Panc1 (cell line): ENCODE results near the gene ZNF512. TPM values are rescaled to one million over a fixed set of nuclear protein-coding genes. Genes with fewer than 3 reads are reported as not detected.

ENCODE experiments used
- ATAC-seq: fragments of 200-7000 bp; cut with Tn5 transposase; 2 replicates; pipeline ENCODE4 v1.9.1; 2020; ENCODE audit warnings: mild to moderate bottlenecking, moderate library complexity
- BruUV-seq: library from RNA; stranded (reverse); fragments of 400-500 nt; replicated peaks from 2 replicates; lab custom pipeline; 2021; lab: Mats Ljungman, UMichigan
- CTCF ChIA-PET: fragments of 300-600 bp; sonication (Branson Sonifier 250); formaldehyde crosslinking; loops from one replicate; lab custom pipeline; 2022; ENCODE audit warnings: antibody characterized with exemption; lab: Charles Lee
- POLR2A ChIA-PET: fragments of 300-600 bp; sonication (Branson Sonifier 250); formaldehyde crosslinking; loops from one replicate; lab custom pipeline; 2022; ENCODE audit warnings: antibody characterized with exemption; lab: Charles Lee
- DNase-seq: peaks from one replicate; pipeline ENCODE4 v3.0.0-alpha.2; 2010; ENCODE audit warnings: low read depth, low spot score
- H3K27ac ChIP-seq: 2 replicates; pipeline ENCODE4 v1.5.1; 2011; ENCODE audit warnings: mild to moderate bottlenecking, low read length, inconsistent platforms
- H3K27me3 ChIP-seq: fragments of 200-500 bp; sonication (Bioruptor generic); 2 replicates; pipeline ENCODE4 v1.6.0; 2014; ENCODE audit warnings: low read length, inconsistent platforms; ENCODE audit not compliant: control insufficient read depth, insufficient read depth
- H3K36me3 ChIP-seq: fragments of 200-500 bp; sonication (Bioruptor generic); 2 replicates; pipeline ENCODE4 v1.5.1; 2014; ENCODE audit warnings: inconsistent platforms, mild to moderate bottlenecking, low read length, moderate library complexity; ENCODE audit not compliant: control insufficient read depth, insufficient read depth
- H3K4me1 ChIP-seq: 2 replicates; pipeline ENCODE4 v1.5.1; 2011; ENCODE audit warnings: inconsistent platforms, mild to moderate bottlenecking, low read length, moderate library complexity; ENCODE audit not compliant: control insufficient read depth, insufficient read depth
- H3K4me3 ChIP-seq, 2 experiments: 2 replicates each; pipeline ENCODE4 v1.5.1; 2011 to 2012; ENCODE audit warnings: low read depth in 2 of 2, low read length in 2 of 2, mild to moderate bottlenecking in 2 of 2, inconsistent platforms in 1 of 2, moderate library complexity in 1 of 2
- H3K9me3 ChIP-seq: fragments of 200-500 bp; sonication (Bioruptor generic); 2 replicates; pipeline ENCODE4 v1.5.1; 2014; ENCODE audit warnings: low read depth, mild to moderate bottlenecking, inconsistent platforms, low read length, moderate library complexity; ENCODE audit not compliant: control insufficient read depth, insufficient read depth
- CTCF ChIP-seq: fragments of 450-650 bp; IDR thresholded peaks from 2 replicates; pipeline ENCODE4 v1.5.1; 2017; ENCODE audit warnings: mild to moderate bottlenecking
- POLR2AphosphoS5 ChIP-seq: IDR thresholded peaks from 2 replicates; pipeline ENCODE4 v1.6.1; 2012; ENCODE audit warnings: mild to moderate bottlenecking, low read depth, low read length, moderate library complexity
- REST ChIP-seq, 2 experiments: IDR thresholded peaks; 2 replicates each; pipeline ENCODE4 v1.6.1; 2011 to 2012; ENCODE audit warnings: low read depth in 2 of 2, control low read depth in 1 of 2, low read length in 1 of 2, mild to moderate bottlenecking in 1 of 2, moderate library complexity in 1 of 2; ENCODE audit not compliant: insufficient read depth in 1 of 2
- SIN3A ChIP-seq: IDR thresholded peaks from 2 replicates; pipeline ENCODE4 v1.6.1; 2012; ENCODE audit warnings: low read depth, mild to moderate bottlenecking, low read length, moderate library complexity, borderline replicate concordance; ENCODE audit not compliant: insufficient read depth
- TCF7L2 ChIP-seq: IDR thresholded peaks from 2 replicates; pipeline ENCODE4 v1.6.1; 2011; ENCODE audit warnings: mild to moderate bottlenecking, low read depth, low read length, inconsistent platforms
- in situ Hi-C: cut with HindIII; loops from 2 replicates; pipeline ENCODE4 v1.10.0; 2016; ENCODE audit warnings: low sequenced_read_pairs, low pct_unique_long_range_greater_than_20kb
- intact Hi-C: fragments of 100-400 bp; cut with micrococcal nuclease; formaldehyde crosslinking; loops from one replicate; pipeline ENCODE4 v1.10.0; 2022; ENCODE audit not compliant: unreplicated experiment
- total RNA-seq: library from RNA; stranded (reverse); gene quantifications from one replicate; pipeline ENCODE4 v1.2.1, GENCODE V29; 2021; ENCODE audit not compliant: unreplicated experiment

Gene ZNF512
- total RNA-seq, 1 experiment from 2014 or later: 12.8 TPM

- Histone ChIP-seq H3K36me3 (peaks cover 9% of the 10 kb centered on the region; the same call in 1 of the 2 replicates), H3K27ac (no peak overlapping the region), H3K4me1 (peaks cover 11% of the 10 kb centered on the region), H3K27me3 (no peaks in the 10 kb centered on the region), H3K9me3 (no peaks in the 10 kb centered on the region), H3K4me3 (no peak overlapping the region)
- ATAC-seq (no peak), DNase-seq (no peak)
- CTCF ChIA-PET: interaction anchor here (0.7 kb wide), 1 partner anchor 7 kb away, joined by 5 read pairs; no protein-coding TSS in a partner anchor
- intact Hi-C loops: no loop called here
- BruUV-seq: no TSS peak
- in situ Hi-C loops: no loop called here
- no peak for TF ChIP-seq POLR2AphosphoS5
- TF ChIP-seq CTCF: no peak
- no peak for TF ChIP-seq SIN3A
- no peak for TF ChIP-seq REST (IDR thresholded peaks at IDR 0.05; ENCODE audit: insufficient read depth in 1 of 2, low read depth in 2 of 2, low read length in 1 of 2)
- no peak for TF ChIP-seq TCF7L2
- POLR2A ChIA-PET: no interaction called here
Measured at GRCh38 chr2:27667446-27667845, 84.6 kb downstream of the ZNF512 start.

- ChIA-PET CTCF (no interaction called here), POLR2A (no interaction called here)
- Histone ChIP-seq H3K27ac (no peak overlapping the region), H3K9me3 (no peaks in the 10 kb centered on the region), H3K4me3 (no peak overlapping the region), H3K36me3 (peaks cover 19% of the 10 kb centered on the region), H3K4me1 (no peaks in the 10 kb centered on the region), H3K27me3 (no peaks in the 10 kb centered on the region)
- intact Hi-C loops: no loop called here
- ATAC-seq (no peak), DNase-seq (no peak)
- BruUV-seq: no TSS peak
- TF ChIP-seq POLR2AphosphoS5 (no peak), REST (IDR thresholded peaks at IDR 0.05; ENCODE audit: insufficient read depth in 1 of 2, low read depth in 2 of 2, low read length in 1 of 2) (no peak), TCF7L2 (no peak), SIN3A (no peak), CTCF (no peak)
- in situ Hi-C loops: no loop called here
Measured at GRCh38 chr2:27671235-27671634, 88.4 kb downstream of the ZNF512 start.

Other genes with a start within 250 kb of the ZNF512 start
- gene GTF3C2, start 226.3 kb upstream of the ZNF512 start, total RNA-seq: 77.7 TPM
- 57.2 TPM for gene EIF2B4, start 212.7 kb upstream of the ZNF512 start, total RNA-seq
- 116 TPM for gene SNX17, start 212.4 kb upstream of the ZNF512 start, total RNA-seq
- gene ZNF513, start 202.3 kb upstream of the ZNF512 start, total RNA-seq: 25.3 TPM
- 115 TPM for gene PPM1G, start 173.5 kb upstream of the ZNF512 start, total RNA-seq
- 103 TPM for gene NRBP1, start 154.4 kb upstream of the ZNF512 start, total RNA-seq
- gene KRTCAP3, start 140.7 kb upstream of the ZNF512 start, total RNA-seq: 1.9 TPM
- gene IFT172, start 93.3 kb upstream of the ZNF512 start, total RNA-seq: 16.7 TPM
- gene FNDC4, start 87.8 kb upstream of the ZNF512 start, total RNA-seq: 1.3 TPM
- gene GCKR, start 86.2 kb upstream of the ZNF512 start, total RNA-seq: 0.33 TPM
- 5.9 TPM for gene CCDC121, start 46.0 kb downstream of the ZNF512 start, total RNA-seq
- 37.2 TPM for gene GPN1, start 46.0 kb downstream of the ZNF512 start, total RNA-seq
- 22.4 TPM for gene SUPT7L, start 80.6 kb downstream of the ZNF512 start, total RNA-seq
- 22.2 TPM for gene SLC4A1AP, start 80.8 kb downstream of the ZNF512 start, total RNA-seq
- 61.6 TPM for gene MRPL33, start 188.7 kb downstream of the ZNF512 start, total RNA-seq